Mammary epithelial cell (primary cell): ENCODE data around the gene C19orf53.

Source experiments
- CTCF ChIP-seq, 2 donors: IDR thresholded peaks in 1 of 2; conservative IDR thresholded peaks in 1 of 2; 2 replicates each; pipeline ENCODE4 v1.5.1; 2011 to 2012; ENCODE audit warnings: inconsistent platforms in 2 of 2, low read length in 2 of 2, mild to moderate bottlenecking in 2 of 2, control low read depth in 1 of 2, low read depth in 1 of 2; ENCODE audit not compliant: insufficient read depth in 1 of 2; ENCODE audit errors: extremely low read depth in 1 of 2
- EZH2 ChIP-seq: IDR thresholded peaks from 2 replicates; pipeline ENCODE4 v1.6.1; 2012; ENCODE audit warnings: low read length, inconsistent platforms, borderline replicate concordance

- TF ChIP-seq CTCF (conservative IDR thresholded peaks at IDR 0.05 in 1 of 2, IDR thresholded peaks at IDR 0.05 in 1 of 2; ENCODE audit: extremely low read depth in 1 of 2, insufficient read depth in 1 of 2, low read depth in 1 of 2, low read length in 2 of 2): no peak
- TF ChIP-seq EZH2: no peak
Observed at GRCh38 chr19:13741893-13742292, 32.4 kb upstream of the C19orf53 start.
